ENCODE measurements around the gene FRMPD1.

The FRMPD1 gene

DNA sequence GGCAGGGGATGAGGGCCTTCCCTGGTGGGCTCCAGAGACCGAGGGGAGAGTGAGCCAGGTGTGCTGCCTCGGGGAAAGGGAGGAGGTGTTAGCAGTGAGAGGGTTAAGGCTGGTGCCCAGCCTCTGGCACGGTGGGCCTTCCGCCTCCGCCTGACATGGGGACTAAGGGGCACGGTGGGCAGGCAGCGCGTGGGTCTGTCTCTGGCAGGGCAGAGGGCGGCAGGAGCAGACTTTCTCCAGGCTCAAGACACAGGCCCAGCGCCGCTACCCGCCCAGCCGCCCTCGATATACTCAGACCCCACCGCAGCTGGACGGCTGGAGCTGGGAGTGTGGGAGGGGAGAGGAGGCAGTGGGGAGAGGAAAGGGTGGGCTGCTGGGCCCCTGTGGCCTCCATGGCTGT, 14.9 kb upstream of the FRMPD1 start:
- no peak for DNase-seq (ENCODE audit: low read depth in 2 of 2)

GRCh38 chr9:37636511-37637448, 14.0 kb upstream of the FRMPD1 start:
- no peak for DNase-seq (ENCODE audit: low read depth in 2 of 2)

GRCh38 chr9:37639109-37639762, 11.5 kb upstream of the FRMPD1 start:
- no peak for DNase-seq (ENCODE audit: low read depth in 2 of 2)

GRCh38 chr9:37639841-37640240, 10.9 kb upstream of the FRMPD1 start:
- no peak for DNase-seq (ENCODE audit: low read depth in 2 of 2)

- DNase-seq (ENCODE audit: low read depth in 2 of 2): no peak
Measured at GRCh38 chr9:37640246-37640645, 10.5 kb upstream of the FRMPD1 start.

DNA sequence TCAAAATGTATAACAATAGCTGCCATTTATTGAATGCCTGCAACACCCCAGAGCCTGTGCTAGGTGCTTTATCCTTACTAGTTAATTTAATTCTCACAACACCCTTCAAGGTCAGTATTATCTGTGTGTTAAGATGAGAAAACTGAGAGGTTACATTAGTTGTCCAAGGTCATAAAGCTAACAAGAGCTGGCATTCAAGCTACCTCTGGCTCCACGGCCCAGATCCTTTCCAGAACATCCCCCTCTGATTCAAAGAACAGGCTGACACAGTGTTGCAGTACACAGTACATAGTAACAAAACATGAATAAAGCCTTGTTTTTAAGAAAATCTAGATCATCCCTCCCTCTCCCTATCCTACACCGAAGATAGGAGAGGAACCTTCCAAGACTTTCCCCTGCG, 9.4 kb upstream of the FRMPD1 start:
- DNase-seq (ENCODE audit: low read depth in 2 of 2): no peak

DNA sequence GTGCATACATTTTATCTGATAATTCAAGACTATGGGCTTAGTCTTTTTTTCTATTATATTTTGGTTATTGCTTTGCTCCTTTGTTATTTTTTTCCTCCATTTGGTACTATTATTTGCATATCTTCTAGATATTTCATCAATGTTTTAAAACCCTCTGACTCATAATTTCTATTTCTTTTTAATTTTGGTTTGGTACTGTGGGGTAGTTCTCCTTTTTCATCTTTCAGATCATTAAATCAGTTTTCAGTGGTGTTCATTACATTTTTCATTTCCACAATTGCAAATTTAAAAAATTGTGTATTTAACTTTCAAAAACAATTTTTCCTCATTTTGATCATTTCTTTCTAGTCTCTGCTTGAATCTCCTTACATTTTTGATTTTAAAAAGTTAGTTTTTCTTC, 7.5 kb upstream of the FRMPD1 start:
- no peak for DNase-seq (ENCODE audit: low read depth in 2 of 2)

DNA sequence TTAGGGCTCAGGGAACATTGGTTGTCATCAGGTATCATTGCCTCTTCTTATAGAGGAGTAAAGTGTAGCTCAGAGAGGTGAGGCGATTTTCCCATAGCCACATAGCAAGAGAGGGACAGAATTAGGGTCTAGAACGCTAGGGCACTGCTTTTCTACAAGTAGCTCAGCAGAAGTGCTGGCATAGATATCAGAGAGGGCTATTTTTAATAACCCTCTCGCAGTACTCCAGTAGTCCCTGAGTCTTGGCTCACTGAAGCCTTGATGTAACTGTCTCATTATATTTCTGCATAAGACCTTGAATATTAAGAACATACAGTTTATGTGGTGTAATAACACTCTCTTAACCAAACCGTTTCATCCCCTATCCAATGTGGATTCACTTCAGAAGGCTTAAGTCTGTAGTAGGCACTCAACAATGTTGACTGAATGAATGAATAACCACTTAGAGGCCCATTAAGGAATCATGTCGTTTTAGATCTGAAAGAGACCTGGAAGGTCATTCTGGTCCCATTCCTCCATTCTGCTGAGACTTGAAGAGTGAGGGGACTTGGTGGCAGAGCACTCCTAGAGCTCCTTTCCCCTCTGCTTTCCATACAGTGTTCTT, 4.7 kb upstream of the FRMPD1 start:
- no peak for DNase-seq (ENCODE audit: low read depth in 2 of 2)

DNA sequence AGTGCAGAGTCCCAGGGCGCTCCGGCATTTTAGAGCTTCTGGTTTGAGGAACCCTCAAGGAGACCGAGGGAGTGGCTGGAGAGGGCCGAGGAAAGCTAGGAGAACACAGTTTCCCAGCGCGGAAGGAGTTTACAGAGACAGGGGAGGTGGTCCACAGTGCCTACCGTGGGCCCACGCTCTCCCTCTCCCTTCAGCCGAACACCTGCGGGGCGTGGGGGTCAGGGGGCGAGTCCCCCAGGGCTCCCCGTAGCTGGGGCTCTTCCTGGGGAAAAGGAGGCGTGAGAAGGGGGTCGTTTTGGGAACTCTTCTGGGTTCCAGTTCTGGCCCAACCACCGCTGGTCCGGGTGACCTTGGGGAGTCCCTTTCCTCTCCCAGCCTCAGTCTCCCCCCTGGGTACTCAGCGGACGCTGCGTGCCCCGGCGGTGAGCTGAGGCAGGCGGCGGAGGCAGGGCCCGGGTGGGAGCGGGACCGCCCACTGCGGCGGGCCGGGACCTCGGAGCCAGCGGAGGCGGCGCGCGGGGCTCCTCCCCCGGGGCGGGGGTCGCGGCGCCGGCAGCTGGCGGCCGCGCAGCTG, 368 bp upstream of the FRMPD1 start:
- DNase-seq (ENCODE audit: low read depth in 2 of 2): no peak

DNA sequence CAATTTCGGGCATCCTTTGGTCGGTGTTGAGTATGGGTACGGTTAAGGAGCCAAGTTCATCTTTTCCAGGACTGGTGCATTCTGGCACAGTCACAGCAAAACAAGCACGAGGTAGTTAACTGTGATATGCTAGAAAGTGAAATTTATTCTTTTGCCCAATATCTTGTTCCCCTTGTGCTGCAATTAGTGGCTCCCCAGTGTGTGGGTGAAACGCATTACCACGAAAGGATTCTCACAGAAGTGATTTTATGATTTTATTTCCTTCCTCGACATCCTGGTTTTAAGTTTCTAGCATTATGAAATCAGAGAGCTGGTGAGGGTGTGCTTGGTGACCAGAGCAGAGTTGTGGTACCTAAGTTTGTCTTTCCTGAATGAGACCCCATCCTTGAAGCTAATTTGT, 1.5 kb downstream of the FRMPD1 start:
- DNase-seq (ENCODE audit: low read depth in 2 of 2): no peak

DNA sequence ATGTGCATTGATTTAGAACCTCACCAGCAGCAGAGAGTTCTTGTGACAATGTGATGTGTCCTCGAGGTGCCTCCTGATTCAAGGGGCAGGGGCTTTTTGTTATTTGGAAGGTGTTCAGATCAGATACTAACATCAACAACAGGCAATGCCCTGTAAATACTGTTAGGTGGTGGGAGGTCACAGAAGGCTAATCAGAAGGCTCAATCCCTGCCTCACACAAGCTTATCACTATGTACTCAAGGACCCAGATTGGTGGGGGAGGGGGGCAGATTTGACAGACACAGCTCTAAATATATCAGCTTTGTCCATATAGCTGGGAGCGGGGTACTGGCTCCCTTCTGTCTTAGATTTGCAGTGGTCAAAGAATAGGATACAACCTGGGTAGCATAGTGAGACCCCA, 2.6 kb downstream of the FRMPD1 start:
- no peak for DNase-seq (ENCODE audit: low read depth in 2 of 2)

- DNase-seq (ENCODE audit: low read depth in 2 of 2): no peak
Measured at GRCh38 chr9:37656936-37657335, 6.2 kb downstream of the FRMPD1 start.

DNA sequence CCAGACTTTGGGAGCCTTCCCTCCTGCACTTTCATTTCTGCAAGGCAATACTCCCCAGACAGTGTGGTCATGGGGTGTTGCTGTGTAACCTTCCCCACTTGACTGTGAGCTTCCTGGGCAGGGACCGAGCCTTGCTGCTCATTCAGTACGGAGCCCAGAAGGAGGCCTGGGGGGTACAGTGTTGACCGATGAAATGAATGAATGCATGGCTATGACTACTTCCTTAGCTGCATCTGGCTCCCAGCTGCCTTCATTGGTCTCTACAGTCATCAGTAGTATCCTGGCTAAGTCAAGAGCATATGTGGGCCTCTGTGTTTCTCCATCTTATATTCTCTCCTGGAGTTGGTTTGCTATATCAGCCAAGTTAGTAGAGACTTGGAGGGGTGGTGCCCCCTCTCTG, 9.9 kb downstream of the FRMPD1 start:
- no peak for DNase-seq (ENCODE audit: low read depth in 2 of 2)

GRCh38 chr9:37663926-37664325, 13.2 kb downstream of the FRMPD1 start:
- DNase-seq (ENCODE audit: low read depth in 2 of 2): no peak

DNA sequence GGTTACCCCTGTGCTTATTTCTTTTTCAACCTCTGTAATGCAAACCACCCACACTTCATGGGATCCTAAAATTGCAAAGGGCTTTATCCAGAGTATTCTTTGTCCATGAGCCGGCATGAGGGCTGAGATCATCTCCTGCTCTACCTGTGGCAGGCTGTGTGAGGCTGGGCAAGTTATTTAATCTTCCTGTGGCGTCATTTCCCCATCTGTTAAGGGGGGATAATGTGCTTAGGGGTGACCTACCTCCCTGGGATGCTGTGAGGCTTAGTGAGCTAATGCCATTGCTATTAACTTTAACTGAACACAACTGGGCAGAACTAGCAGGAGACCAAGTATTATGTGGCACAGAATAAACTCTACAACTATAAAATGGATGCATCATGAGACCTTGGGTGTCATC, 17.0 kb downstream of the FRMPD1 start:
- no peak for DNase-seq (ENCODE audit: low read depth in 2 of 2)

DNA sequence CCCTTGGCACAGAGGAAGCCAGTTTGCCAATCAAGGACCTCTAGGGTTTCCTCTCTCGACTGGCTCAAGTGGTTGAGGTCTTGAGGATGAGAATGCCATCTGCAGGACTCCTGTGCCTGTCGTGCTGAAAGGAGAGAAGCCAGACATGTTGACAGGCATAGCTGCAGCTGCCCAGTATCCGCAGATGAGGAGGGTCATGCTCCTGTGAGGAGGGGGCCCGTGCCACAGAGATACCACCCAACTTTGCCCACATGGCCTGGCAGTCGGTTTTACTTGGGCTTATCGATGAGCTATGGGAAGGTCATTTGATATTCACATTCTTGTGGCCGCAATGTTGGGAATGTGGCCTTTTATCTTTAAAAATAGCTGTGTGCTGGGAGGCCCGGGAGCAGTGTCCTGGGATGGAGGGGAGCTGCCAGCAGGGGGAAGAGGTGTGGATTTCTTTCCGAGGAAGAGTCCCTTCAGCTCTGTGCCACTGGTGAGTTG, 17.4 kb downstream of the FRMPD1 start:
- DNase-seq (ENCODE audit: low read depth in 2 of 2): no peak

- DNase-seq (ENCODE audit: low read depth in 2 of 2): no peak
Measured at GRCh38 chr9:37669232-37669631, 18.5 kb downstream of the FRMPD1 start.

DNA sequence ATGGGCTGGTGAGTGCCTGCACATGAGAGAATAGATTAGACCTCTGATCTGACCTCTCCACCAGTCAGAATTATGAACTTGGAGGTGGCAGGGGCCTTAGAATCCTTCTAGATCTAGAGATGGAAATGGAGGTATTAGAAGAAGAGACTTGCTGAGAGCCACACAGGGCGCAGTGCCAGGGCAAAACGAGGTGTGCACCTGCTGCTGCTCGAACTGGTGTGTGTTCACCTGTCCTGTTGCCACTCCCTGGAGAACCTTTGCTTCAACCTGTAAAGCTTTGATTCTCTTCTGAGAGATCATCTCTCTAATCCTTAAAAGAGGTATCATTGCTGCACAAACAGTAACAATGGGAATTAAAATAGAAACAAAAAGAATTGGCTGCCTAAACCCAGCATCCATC, 24.9 kb downstream of the FRMPD1 start:
- DNase-seq (ENCODE audit: low read depth in 2 of 2): no peak

- DNase-seq (ENCODE audit: low read depth in 2 of 2): no peak
Measured at GRCh38 chr9:37676411-37676830, 25.7 kb downstream of the FRMPD1 start.

GRCh38 chr9:37677435-37677834, 26.7 kb downstream of the FRMPD1 start:
- no peak for DNase-seq (ENCODE audit: low read depth in 2 of 2)

DNA sequence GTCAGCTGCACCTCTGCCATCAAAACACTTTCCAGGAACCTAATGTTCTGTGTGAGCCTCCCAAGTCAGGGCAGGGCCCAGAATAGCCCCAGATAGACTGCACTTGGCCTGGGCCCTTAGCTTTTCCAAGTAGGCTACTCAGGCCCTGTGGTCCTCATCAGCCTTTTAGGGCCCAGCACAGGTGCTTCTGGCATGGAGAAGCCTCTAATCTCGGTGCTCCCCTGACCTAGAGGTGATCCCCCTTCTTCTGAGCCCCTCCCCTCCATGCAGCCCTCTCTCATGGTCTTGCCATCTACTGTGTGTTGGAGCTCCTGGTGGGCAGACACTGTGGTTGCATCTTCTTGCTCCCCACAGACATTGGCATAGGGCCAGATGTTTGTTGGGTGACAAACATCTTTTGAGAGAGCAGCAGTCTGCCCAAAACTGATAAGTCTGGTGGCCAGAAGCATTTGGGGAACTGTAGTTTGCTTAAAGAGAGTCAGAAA, 28.1 kb downstream of the FRMPD1 start:
- no peak for DNase-seq (ENCODE audit: low read depth in 2 of 2)
